Measurements from ENCODE around the gene SPIB.
"Not testable (repeated sequence)": the region's sequence is repeated elsewhere in the genome, so short reads cannot be mapped to it uniquely, and the experiment has no call there.

The SPIB gene

GRCh38 chr19:50435221-50435620, 16.5 kb downstream of the SPIB start:
- no peak for DNase-seq
- H3K9me3 Mint-ChIP-seq = no peaks in the 10 kb centered on the region
- no peak overlapping the region for H3K27ac Mint-ChIP-seq
- H3K4me1 Mint-ChIP-seq = peaks cover 47% of the 10 kb centered on the region
- no peaks in the 10 kb centered on the region for H3K36me3 Mint-ChIP-seq (ENCODE audit: low read depth)
- H3K27me3 Mint-ChIP-seq (ENCODE audit: low read depth, poor library complexity) = peaks cover 49% of the 10 kb centered on the region
- TF ChIP-seq CTCF (IDR thresholded peaks at IDR 0.05) = no peak
- H3K4me3 Mint-ChIP-seq = no peak overlapping the region

- no peak overlapping the region for H3K4me3 Mint-ChIP-seq
- H3K27me3 Mint-ChIP-seq (ENCODE audit: low read depth, poor library complexity) = peaks cover 48% of the 10 kb centered on the region
- H3K36me3 Mint-ChIP-seq (ENCODE audit: low read depth) = no peaks in the 10 kb centered on the region
- TF ChIP-seq CTCF (IDR thresholded peaks at IDR 0.05) = no peak
- no peak for DNase-seq
- H3K9me3 Mint-ChIP-seq = no peaks in the 10 kb centered on the region
- H3K27ac Mint-ChIP-seq = no peak overlapping the region
- H3K4me1 Mint-ChIP-seq = peaks cover 43% of the 10 kb centered on the region
Measured at GRCh38 chr19:50435627-50436026, 16.9 kb downstream of the SPIB start.

DNA sequence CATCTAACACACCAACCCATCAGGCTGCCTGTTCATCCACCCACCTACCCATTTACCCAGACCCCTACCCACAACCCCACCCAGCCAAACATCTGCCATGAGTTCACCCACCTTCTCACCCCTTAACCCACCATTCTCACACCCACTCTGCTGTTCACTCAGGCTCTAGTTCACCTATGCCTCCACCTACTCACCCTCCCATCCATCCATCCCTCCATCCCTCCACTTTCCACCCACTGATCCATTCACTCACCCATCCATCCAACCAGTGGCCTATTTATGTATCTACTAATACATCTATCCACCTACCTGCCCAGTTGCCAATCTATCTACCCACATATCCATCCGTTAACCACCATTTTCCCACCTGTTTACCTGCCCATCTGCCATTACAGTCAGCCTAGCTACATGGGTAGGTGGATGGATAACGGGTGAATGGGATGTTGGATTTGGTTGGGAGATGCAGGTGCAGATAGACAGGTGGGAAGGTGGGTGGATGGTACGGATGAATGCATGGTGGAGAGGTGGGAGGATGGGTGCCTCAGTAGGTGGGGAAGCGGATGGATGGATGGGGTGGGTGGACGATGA, 19.2 kb downstream of the SPIB start:
- H3K4me1 Mint-ChIP-seq = peaks cover 26% of the 10 kb centered on the region
- H3K36me3 Mint-ChIP-seq (ENCODE audit: low read depth) = no peaks in the 10 kb centered on the region
- H3K27ac Mint-ChIP-seq = no peak overlapping the region
- H3K4me3 Mint-ChIP-seq = no peak overlapping the region
- no peaks in the 10 kb centered on the region for H3K9me3 Mint-ChIP-seq
- peaks cover 44% of the 10 kb centered on the region for H3K27me3 Mint-ChIP-seq (ENCODE audit: low read depth, poor library complexity)
- no peak for DNase-seq
- TF ChIP-seq CTCF (IDR thresholded peaks at IDR 0.05) = no peak

DNA sequence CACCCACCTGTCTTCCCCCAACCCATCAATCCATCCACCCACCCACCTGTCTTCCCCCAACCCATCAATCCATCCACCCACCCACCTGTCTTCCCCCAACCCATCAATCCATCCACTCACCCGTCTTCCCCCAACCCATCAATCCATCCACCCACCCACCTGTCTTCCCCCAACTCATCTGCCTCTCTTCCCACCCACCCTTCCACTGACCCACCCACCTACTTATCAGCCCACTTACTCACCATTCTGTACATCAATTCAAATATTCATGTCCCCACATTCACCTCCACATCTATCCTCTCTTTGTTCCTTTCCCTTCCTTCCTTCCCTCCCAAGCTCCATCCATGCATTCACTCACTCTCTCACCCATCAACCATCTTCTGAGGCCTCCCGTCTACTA, 20.4 kb downstream of the SPIB start:
- not testable (repeated sequence) for H3K27ac Mint-ChIP-seq; DNase-seq; H3K4me3 Mint-ChIP-seq; H3K9me3 Mint-ChIP-seq; H3K36me3 Mint-ChIP-seq (ENCODE audit: low read depth)
- H3K27me3 Mint-ChIP-seq (ENCODE audit: low read depth, poor library complexity) = peaks cover 46% of the 10 kb centered on the region
- peaks cover 15% of the 10 kb centered on the region for H3K4me1 Mint-ChIP-seq

DNA sequence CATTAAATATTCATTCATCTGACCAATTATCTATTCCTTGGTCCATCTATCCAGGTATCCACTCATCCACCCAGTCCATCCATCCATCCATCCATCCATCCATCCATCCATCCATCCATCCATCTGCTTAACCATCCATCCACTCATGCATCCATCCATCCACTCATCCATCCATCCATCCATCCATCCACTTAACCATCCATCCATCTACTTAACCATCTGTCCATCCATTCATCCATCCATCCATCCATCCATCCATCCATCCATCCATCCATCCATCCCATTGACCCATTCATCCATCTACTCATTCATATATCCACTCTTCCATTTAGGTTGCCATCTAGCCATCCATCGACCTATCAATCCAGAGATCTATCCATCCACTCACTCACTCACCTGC, 25.3 kb downstream of the SPIB start:
- TF ChIP-seq CTCF (IDR thresholded peaks at IDR 0.05) = no peak
- no peaks in the 10 kb centered on the region for H3K36me3 Mint-ChIP-seq (ENCODE audit: low read depth)
- peaks cover 33% of the 10 kb centered on the region for H3K27me3 Mint-ChIP-seq (ENCODE audit: low read depth, poor library complexity)
- H3K4me1 Mint-ChIP-seq = no peaks in the 10 kb centered on the region
- peaks cover 8% of the 10 kb centered on the region for H3K9me3 Mint-ChIP-seq
- no peak for DNase-seq
- H3K4me3 Mint-ChIP-seq = no peak overlapping the region
- no peak overlapping the region for H3K27ac Mint-ChIP-seq

DNA sequence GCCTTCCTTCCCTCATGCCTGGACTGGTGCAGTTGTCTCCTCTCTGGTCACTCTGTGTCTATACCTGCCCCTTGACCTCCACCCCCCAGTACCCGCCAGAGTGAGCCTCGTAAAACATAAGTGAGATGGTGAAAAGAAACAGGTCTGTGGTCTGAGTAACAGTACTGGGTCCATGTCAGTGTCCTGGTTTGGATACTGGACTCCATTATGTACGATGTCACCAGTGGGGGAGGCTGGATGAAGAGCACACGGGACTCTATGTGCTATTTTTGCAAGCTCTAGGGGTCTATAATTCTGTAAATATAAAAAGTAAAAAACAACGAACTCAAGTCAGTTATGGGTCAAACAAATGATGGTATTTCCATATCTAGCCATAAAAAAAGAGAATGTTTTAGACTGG, 28.3 kb downstream of the SPIB start:
- DNase-seq = no peak
- Mint-ChIP-seq H3K27me3 (ENCODE audit: low read depth, poor library complexity) (peaks cover 30% of the 10 kb centered on the region), H3K9me3 (peaks cover 8% of the 10 kb centered on the region), H3K4me3 (no peak overlapping the region), H3K36me3 (ENCODE audit: low read depth) (no peaks in the 10 kb centered on the region), H3K27ac (no peak overlapping the region), H3K4me1 (no peaks in the 10 kb centered on the region)
- TF ChIP-seq CTCF (IDR thresholded peaks at IDR 0.05) = no peak
